KBM-7 (cell line): ENCODE data around the gene ACADSB.

Experiments used
- DNase-seq: peaks from one replicate; pipeline ENCODE4 v3.0.0-alpha.2; 2015
- in situ Hi-C: fragments of 300-500 bp; cut with MboI; formaldehyde crosslinking; loops from 2 replicates; pipeline ENCODE4 v1.14.3; 2020; ENCODE audit warnings: low sequenced_read_pairs, low pct_unique_long_range_greater_than_20kb, mixed read lengths

ACADSB gene

DNA sequence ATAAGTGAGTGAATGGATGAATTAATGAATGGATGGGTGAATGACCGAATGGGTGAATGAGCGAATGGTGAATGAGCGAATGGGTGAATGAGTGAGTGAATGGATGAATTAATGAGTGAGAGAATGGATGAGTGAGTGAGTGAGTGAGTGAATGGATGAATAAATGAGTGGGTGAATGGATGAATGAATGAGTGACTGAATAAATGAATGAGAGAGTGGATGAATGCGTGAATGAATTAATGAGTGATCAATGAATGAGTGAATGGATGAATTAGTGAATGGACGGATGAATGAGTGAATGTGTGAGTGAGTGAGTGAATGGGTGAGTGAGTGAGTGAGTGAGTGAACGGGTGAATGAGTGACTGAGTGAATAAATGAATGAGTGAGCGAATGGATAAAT lies 77.5 kb downstream of the ACADSB start:
- in situ Hi-C loops = no loop called here

GRCh38 chr10:123087348-123087747 lies 78.5 kb downstream of the ACADSB start:
- no peak for DNase-seq
- in situ Hi-C loops = no loop called here

More for the DNA sequence above, 77.5 kb downstream of the ACADSB start:
- no peak for DNase-seq

DNA sequence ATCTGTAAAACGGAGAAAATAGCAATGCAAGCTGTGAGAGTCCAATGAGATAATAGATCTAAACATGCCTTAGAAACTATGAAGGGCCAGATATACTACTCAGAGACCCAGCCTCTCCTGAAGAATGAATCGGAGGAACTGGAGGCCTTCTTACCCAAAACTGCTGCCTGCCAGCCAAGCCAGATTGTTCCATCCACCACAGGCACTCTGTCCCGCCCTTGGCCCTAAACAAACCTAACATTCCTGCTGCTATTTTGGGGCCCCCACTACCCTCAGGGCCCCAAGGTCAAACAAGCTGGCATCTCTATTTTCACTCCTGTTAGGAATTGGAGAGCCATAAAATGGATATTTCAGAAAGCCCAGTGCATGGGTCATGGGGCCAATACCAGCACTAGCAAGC lies 79.0 kb downstream of the ACADSB start:
- no peak for DNase-seq
- in situ Hi-C loops = no loop called here

DNA sequence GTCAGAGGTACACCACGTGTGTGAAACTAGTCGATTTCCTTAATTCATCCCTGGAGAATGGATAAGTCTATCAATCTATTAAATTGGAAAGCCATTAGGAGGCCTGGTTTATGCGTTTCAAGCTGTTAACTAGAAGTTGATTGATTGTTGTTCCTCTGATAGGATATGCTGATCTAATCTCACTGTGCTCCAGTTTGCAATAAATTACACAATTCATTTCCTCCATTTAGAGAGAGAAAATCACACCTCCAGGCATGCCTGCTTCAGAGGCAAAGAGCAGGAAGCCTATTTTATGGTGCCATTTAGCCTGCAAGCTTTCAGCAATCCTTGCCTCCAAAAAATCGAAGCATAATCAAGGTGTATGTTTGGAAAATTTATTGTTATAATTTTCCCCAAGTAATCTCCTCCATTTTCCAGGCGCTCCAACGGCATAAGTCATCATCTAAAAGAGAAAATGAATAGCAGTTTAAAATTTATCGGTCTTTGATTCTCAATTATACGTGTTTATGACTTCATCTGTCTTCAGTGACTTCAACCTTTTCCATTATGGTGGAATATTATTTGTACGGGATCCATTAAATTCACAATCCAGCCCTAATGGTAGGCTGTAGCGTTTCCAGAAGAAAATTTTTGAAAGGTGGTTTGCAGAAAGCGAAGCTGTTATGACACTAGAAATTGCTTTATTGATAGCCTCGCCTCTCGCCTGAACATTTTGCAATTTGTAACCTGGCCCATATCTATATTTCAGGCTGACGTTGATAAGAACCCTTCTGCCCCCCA lies 84.0 kb downstream of the ACADSB start:
- in situ Hi-C loops = no loop called here
- no peak for DNase-seq

GRCh38 chr10:123093489-123093888 lies 84.7 kb downstream of the ACADSB start:
- in situ Hi-C loops = no loop called here

DNA sequence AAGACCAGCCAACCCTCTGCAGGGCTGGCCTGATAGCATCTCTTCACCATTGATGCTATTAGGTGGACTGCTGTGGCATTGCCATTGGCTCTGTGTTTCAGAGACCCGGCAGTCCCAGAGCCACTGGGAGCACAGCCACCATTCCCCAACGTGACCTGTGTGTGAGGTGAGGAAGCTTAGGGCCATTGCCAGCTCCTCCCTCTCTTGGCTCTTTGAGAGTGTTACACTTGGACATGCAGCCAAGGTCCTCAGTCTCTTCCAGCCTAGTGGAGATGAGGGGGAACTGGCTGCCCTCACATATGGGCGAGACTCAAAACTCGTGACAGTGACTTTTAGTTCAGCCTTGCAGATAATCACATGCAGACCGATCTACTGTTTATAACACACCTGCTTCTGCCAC lies 87.6 kb downstream of the ACADSB start:
- in situ Hi-C loops = no loop called here
- no peak for DNase-seq

More at GRCh38 chr10:123093489-123093888, 84.7 kb downstream of the ACADSB start:
- DNase-seq = no peak

- no peak for DNase-seq
- in situ Hi-C loops = no loop called here
Measured at GRCh38 chr10:123097039-123097438, 88.2 kb downstream of the ACADSB start.

DNA sequence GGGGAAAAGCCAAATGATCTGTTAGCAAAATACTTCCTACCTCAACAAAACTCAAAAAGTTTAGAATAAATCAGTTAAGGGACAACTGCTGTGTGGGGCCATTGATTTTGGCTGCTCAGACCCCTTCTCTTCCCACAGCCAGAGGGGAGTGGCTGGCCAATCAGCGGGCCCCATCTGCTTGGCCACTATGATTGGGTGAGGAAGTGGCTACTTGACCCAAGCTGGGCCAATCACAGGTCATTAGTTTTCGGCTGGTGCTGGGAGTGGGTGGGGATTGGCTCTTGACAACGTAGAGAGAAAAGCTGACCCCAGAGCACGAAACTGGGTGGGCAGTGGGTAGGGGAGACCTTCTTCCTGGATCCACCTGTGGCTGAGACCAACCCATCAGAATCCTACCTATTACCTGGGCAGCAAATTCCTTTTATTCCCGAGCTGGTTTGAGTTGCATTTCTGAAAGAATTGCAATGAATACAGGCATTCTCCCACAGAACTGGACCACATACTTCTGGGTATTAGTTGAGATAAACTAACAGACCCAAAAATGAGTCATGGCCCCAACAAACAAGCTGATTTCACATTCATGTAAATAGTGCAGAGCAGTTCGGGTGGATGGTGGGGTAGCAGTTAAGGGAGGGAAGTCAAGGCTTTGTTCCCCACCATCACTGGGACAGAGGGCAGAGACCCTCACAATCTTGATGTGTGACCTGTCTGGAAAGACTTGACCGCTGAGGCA lies 91.4 kb downstream of the ACADSB start:
- DNase-seq = no peak
- in situ Hi-C loops = no loop called here

GRCh38 chr10:123101872-123102271 lies 93.1 kb downstream of the ACADSB start:
- DNase-seq = no peak
- in situ Hi-C loops = no loop called here

GRCh38 chr10:123102673-123103072 lies 93.9 kb downstream of the ACADSB start:
- no peak for DNase-seq
- in situ Hi-C loops = no loop called here

DNA sequence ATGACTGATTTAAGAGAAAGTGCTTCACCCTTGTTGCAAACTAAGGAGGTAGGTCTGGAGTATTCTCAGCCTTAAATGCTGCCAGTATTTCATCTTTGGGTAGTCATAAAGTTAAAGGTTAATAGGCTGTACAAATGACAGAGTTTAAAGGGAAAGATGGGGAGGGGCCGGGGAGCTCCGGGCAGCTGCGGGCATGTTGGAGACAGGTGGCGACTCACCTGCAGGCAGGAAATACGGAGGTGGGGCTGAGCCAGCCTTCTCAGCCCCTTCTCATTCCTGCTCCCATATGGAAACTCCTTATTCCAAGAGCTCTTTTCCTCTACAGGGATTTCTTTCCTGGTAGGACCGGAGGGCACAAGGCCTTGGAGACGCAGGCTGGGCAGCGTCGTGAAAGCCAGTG lies 95.1 kb downstream of the ACADSB start:
- in situ Hi-C loops = no loop called here

More for the DNA sequence above, 95.1 kb downstream of the ACADSB start:
- DNase-seq = no peak
